OCI-M2 (cell line): Measurements from ENCODE around the gene TECPR2.
A peak's percentile ranks its signal among the peaks of the same experiment; 100 is the strongest.
"Not testable (repeated sequence)": the region's sequence is repeated elsewhere in the genome, so short reads cannot be mapped to it uniquely, and the experiment has no call there.

ENCODE experiments used
- DNase-seq: peaks from one replicate; lab custom pipeline; 2025; ENCODE audit not compliant: unreplicated experiment; lab: John Stamatoyannopoulos, UW

The TECPR2 gene

DNA sequence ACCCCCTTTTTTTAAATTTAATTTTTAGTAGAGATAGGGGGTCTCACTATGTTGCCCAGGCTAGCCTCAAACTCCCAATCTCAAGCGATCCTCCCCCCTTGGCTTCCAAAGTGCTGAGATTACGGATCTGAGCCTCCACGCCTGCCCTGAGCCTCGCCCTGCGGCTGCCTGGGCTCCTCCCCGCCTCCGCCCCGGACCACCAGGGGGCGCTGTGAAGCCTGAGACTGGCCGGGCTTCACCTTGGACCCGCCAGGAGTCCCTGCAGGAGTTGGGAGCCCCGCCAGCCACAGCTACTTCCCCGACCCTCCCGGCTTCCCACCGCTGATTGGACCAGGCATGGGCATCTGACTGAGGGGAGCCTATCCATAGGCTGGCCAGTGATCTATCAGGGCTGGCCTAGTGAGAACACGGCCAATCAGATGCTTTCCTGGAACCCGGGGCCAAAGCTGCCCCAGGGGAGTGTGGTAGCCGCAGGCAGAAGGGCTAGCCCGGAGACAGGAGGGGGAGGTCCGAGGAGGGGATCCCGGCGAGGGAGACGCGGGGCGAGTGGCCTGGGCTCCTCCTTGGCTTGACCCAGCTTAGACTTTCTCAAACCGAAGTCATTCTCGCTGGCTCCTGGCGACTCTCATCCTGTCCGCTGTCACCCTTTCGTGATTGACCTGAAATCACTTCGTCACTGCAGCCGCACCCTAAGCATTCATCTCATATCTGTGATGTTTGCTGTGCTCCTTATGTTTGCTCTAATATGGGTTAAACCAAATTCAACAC lies 161.9 kb downstream of the TECPR2 start:
- DNase-seq = peak; percentile 96

DNA sequence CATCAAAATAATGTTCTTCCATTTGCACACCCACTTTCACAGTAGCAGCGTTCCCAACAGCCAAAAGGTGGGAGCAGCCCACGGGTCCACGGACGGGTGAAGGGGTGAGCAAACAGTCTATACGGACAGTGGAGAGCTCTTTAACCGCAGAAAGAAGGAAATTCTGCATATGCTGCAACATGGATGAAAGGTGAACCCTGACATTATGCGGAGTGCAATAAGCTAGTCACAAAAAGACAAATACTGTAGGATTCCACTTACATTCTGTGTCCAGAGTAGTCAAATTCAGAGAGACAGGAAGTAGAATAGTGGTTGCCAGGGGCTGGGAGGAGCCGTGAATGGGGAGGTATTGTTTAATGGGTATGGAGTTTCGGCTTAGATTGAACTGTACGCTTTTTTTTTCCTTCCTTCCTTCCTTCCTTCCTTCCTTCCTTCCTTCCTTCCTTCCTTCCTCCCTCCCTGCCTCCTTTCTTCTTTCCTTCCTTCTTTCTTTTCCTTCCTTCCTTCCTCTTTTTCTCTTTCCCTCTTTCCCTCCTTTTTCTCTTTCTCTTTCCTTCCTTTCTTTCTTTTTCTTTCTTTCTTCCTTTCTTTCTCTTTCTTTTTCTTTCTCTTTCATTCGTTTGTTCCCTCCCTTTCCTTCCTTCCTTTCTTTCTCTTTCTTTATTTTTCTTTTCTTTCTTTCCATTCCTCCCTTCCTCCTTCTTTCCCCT lies 162.6 kb downstream of the TECPR2 start:
- DNase-seq = peak; percentile 51

DNA sequence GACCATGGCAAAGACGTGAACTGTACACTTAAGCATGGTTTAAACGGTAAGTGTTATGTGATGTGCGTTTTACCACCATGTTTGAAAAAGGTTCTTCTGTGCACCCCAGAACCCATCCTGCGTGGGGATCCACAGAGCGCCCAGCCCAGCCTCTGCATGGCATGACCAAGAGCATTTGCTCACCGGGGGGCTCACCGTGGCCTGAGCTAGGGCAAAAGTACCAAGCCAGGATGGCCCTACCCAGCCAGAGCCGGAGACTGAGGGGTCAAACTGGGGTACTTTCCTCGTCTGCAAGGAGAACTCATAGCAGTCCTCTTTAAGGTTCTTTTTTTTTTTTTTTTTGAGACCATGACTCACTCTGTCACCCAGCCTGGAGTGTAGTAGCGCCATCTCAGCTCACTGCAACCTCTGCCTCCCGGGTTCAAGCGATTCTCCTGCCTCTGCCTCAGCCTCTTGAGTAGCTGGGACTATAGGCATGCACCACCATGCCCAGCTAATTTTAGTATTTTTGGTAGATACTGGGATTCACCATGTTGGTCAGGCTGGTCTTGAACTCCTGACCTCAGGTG lies 163.3 kb downstream of the TECPR2 start:
- no peak for DNase-seq

DNA sequence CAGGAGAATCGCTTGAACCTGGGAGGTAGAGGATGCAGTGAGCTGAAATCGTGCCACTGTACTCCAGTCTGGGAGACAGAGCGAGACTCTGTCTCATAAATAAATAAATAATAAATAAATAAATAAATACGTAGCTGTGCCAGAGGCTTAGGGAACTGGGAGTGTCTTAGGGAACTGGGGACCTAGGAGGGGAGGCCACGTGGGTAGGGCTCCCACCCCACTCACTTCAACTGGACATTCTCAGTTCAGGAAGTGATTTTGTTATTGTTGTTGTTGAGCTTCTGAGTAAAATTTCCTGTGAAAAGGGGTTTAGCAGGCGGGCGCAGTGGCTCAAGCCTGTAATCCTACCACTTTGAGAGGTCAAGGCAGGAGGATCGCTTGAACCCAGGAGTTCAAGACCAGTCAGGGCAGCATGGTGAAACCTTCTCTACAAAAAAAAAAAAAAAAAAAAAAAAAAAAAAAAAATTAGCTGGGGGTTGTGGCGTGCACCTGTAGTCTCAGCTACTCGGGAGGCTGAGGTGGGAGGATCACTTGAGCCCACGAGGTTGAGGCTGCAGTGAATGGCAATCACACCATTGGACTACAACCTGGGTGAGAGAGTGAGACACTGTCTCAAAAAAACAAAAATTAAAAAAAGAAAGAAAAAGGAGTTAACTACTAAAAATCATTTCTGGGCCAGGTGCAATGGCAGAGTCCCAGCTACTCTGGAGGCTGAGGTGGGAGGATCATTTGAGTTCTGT lies 165.9 kb downstream of the TECPR2 start:
- no peak for DNase-seq

DNA sequence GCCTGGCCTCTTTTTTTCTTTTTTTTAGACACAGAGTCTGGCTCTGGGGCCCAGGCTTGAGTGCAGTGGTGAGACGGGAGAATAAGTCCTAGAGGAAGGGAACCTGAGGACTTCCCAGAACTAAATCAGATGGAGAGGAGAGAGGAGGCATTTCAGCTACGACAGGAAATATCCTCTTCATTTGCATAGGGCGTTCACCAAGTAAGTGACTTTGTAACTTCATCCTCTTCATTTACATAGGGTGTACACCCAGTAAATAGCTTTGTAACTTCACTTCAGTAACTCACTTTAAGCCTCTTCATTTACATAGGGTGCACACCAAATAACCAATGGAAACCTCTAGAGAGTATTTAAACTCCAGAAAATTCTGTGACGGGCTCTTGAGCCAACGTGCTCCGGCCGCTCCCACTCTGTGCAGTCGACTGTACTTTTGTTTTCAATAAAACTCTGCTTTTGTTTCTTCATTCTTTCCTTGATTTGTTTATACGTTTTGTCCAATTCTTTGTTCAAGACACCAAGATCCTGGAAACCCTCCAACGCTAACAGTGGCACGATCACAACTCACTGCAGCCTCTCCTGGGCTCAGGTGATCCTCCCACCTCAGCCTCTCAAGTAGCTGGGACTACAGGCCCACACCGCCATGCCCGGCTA lies 168.2 kb downstream of the TECPR2 start:
- DNase-seq = no peak

DNA sequence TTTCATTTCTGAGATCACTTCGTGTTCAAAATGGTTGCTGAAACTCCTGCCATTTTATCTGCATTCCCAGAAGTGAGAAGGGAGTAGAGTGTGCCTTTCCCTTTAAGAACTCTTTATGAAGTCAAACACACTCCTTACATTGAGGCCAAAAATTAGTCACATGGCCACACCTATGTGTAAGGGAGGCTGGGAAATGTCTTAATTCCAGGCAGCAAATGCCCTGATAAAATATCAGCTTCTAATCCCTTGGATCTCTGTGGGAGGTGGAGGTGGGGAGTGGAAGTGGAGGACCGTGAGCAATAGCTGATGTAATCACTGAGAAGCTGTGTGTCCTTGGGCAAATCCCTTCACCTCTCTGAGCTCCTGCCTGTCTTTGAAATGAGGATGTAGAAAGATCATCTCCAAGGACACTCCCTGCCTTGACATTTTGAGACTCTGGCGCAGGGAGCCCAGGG lies 169.5 kb downstream of the TECPR2 start:
- DNase-seq = no peak

DNA sequence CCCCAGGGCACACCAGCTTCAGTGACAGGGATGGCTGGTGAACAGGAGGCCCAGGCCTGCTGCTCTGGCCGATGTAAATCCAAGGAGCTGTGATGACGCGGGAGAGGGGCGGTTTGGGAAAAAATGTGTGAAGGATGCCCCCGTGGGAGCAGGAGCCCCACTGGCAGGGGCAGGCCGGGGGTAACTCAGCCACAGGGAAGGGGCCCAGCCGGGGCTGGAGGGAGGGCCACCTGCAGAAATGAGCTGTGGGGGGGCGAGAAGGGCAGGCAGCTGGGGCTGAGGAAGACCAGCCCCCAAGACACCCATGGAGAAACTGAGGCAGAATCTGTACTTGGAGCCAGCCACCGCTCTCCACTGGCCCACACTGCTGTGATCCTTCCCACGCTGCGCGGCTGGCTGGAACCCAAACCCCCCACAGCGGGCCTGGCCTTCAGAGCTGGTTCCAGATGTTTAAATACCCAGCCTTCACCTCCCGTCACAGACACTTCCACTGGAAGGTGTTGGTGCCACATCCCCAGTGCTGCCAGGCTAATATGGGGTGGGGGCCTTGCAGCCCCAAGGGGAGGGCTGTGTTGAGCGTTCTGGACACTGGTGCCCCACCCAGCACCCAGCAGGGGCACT lies 175.3 kb downstream of the TECPR2 start:
- no peak for DNase-seq

DNA sequence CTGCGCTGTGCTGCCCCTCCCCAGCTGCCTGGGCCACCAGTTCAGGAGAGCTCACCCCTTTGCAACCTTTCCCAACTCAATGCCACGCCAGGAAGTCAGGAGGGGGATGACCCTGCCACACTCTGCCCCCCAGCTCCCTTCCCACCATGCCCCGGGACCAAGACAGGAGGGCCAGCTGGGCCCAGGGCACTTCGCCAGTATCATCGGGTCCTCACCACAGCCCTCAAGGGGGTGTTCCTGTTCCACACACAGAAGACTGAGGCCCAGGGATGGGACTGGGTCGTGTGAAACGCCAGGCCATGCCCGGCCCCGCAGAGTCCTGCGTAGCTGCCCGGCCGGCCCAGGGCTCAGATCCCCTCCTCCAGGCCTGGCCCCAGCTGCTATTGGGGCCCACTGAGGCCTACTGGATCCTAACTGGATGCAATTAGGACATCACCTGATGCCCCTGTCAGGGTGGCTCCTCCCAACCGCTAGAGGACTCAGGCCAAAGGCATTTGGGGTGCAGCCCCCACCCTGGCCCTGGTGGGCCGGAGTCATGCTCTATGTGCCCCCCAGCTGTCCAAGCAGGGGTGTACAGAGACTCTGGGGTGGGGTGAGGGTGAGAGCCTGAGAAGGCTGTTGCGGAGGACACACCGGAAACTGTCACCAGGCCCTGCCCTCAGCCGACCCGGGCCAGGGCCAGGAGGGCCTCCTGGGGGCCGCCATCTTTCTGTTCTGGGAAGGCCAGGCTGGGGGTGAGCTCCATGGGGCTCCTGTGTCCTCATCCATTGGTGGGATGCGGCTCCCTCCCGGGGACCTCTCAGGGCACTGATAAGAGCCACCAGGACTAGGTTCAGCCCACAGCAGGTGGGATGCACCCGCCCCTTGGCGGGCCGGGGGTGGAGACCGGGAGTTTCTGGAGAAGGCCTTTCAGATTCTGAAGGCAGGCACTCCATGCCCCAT lies 176.1 kb downstream of the TECPR2 start:
- no peak for DNase-seq

DNA sequence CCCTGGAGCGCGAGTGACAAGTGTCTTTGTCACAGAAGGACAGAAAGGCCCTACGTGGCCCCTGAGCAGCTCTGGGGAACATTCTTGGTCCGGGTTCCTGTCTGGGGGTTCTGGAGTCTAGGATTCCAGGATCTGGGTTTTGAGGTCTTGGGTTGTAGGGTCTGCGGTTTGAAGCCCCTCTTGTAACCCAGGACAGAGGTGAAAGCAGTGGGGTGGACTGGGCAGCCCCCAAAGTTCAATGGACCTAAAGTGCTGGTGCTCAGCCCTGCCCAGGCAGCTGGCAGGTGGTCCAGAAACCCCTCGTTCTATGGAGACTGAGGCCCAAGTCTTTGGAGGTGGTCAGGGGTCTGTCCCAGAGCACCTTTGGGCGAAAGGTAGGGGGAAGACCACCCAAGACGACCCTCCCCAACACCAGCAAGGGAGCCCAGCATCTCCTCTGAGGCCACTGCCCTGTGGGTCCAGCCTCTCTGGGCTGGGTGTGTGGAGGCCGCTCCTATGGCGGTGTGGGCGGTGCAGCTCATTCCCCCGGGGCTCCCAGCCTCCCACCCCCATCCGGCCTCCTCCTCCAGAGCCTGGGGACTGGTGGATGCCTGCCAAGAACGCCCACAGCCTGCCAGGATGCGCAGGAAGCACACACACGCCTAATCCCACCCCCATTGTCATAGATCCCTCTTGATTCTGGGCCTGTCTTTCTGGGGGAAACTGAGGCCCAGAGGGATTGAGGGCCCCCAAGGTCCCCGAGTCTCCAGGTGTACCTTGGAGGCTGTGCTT lies 177.0 kb downstream of the TECPR2 start:
- DNase-seq = no peak

DNA sequence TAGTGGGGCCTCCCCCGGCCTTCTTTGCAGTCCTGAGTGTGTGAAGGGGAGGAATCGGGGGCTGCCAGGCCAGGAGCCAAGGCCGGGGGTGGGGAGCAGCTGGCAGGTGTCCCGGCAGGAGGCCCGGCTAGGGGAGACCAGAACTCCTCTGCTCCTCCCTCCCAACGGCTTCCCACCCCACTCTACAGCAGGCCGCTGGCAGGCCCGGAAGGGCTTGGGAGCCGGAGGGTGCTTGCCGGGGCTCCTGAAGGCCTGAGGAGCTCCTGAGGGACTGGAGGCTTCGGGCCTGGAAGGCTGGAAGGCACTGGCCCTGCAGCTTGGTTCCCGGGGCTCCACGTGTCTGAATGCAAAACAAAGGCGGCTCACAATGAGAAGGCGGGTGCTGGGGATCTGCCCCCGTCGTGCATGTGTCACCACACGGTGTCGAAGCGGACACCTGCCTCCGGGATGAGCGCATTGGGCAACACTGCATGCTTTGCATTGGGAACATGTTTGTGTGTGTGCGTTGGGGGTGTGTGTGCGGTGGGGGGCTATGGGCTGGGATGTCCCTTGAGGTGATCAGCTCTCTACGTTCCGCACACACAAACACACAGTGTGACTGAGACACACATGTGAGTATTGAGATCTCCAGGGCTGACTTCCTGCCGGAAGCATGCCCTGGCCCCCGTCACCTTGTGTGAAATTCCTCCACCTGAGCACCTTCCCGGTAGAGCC lies 177.7 kb downstream of the TECPR2 start:
- no peak for DNase-seq

DNA sequence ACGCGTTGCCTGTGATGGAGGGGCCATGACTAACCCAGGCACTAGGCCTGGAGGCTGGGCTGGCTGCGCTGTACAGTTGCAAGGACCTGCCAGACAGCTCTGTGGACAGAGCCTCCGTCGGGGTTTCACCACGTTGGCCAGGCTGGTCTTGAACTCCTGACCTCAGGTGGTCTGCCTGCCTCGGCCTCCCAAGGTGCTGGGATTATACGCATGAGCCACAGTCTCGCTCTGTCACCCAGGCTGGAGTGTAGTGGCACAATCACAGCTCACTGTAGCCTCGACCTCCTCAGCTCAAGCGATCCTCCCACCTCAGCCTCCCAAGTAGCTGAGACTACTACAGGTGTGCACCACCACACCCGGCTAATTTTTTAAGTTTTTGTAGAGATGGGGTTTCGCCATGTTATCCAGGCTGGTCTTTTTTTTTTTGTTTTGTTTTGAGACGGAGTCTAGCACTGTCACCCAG lies 178.3 kb downstream of the TECPR2 start:
- not testable (repeated sequence) for DNase-seq

DNA sequence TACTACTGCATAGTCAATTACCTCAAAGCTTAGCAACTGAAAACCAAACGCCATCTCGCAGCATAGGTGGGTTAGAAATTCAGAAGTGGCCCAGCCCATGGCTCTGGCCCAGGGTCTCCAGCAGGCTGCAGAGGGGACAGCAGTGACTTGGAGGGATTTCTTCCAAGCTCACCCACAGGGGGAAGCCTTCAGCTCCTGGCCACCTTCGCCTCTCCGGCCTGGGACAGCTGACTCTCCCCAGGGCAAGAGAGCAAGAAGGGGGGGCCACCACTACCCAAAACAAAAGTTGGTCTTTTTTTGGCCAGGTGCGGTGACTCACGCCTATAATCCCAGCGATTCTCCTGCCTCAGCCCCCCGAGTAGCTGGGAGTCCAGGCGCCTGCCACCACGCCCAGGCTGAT lies 179.0 kb downstream of the TECPR2 start:
- DNase-seq = no peak

DNA sequence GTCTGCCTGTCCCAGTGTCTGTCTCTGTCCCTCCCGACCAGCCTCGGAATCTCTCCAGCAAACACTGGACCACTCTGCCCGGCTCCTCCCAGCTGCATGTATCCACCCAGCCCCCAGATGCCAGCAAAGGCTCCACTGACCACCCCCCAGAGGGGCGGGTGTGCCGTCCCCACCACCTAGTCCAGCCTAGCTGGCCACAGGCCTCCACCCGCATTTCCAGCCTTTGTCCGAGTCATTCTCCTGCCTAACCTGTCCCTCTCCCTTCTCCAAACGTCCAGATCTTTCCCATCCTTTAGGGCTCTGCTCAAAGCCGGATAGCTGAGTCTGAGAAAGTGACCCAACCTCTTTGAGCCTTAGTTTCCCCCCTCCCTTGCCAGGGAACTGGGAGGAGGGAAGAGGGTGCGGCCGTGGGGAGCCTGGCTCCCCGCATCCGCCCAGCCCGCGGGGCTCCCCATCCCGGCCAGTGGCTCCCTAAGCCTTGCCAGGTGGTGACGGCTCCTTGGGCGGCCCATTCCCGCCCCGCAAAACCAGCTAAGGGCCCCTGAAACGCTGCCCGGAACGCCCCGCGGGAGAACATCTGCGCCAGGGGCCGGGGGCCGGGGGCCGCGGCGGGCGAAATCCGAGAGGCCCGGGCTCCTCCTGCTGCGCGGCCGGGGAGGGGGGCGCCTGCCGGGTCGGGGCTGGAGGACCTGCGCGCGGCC lies 181.5 kb downstream of the TECPR2 start:
- DNase-seq = no peak

DNA sequence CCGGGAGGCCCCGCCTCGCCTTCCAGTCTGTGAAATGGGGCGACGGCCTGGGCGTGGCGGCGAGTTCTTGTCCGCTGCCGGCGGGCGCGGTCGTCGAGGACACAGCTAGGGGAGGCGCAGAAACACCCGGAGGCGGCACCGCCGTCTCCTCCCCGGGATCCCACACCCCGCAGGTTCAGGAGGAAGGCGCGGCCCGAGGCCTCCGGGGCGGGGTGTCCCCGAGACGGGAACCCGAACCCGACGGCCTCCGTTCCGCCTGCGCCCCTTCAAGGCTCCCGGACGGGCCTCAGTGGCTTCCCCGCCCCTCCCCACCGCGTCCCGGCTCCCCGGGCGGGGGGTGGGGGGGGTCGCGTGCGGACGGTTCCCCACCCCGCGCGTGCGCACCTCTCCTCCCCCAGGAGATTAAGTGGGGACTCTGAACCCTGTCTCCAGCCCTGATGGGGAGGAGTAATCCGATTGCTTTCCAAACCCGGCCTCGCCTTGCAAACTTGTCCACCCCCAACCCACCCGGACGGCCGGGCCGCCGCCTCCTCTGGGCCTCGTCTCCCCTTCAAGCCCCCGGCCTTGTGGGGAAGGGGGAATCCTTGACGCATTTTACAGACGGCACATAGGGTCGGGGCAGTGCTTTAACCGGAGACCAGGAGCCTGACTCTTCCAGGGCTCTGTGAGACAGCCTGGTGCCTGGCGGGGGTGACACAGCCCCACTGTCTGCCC lies 182.2 kb downstream of the TECPR2 start:
- no peak for DNase-seq

DNA sequence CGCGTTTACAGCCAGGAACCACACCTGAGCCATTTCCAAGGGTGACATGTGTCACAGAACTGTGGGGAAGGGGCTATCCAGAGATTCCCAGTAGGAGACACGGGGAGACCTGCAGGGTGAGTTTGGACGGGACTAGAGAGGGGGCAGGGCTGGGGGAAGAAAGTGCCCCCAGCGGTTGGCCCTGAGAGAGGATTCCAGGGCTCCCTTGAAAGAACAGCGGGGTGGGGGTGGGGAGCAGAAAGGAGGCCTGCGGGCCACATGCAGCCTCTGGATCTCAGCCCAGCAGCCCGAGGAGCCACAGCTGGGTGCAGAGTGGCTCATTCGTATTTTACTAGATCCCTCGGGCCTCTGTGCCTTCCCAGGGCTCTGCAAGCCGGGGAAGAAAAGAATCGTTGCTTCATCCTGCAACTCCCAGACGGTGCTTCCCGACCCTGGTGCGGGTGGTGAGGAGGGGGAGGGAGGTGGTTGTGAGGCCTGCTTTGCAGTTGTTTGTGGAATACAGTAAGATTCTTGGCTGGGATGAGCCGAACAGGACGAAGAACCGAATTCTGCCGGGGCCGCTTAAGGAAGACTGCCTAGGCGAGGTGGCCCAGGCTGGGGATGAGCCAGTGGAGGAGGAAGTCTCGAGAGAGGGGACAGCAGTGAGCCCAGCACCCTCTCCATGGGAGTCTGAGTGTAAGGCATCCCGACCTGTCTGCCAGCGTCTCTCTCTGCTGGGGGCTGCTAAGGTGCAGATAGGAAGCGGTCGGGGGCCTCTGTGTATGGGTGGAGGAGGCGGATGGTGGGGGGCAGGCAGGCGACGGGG lies 182.9 kb downstream of the TECPR2 start:
- no peak for DNase-seq
